Heart left ventricle (tissue), 13 donors: ENCODE results near the gene GLE1.

Source experiments
- CTCF ChIP-seq, 12 donors: fragments of 200-600 bp; sonication (generic) in 4 of 12; IDR thresholded peaks; one replicate each; pipeline versions ENCODE4 v1.5.0 to v1.8.0; 2018 to 2022; ENCODE audit warnings: antibody characterized with exemption in 12 of 12, mild to moderate bottlenecking in 5 of 12
- POLR2A ChIP-seq, 2 donors: fragments of 450-650 bp; IDR thresholded peaks; one replicate each; pipeline ENCODE4 v1.6.1; 2017; ENCODE audit warnings: antibody characterized with exemption in 2 of 2, mild to moderate bottlenecking in 2 of 2, moderate library complexity in 2 of 2
- donor health status: ischemic (EF 13 %, LVEDD 7.1; RV severe dilation, severe dysfunction).
- donor health status: DM: no; HTN: yes; CAD: no.
- donor health status: DM: no; HTN: no; CAD: no.
- donor health status: ischemic (EF 25% LVEDD 6.9; RV normal size, moderate dysfunction).
- donor health status: ischemic (EF 25% LVEDD 5.7; RV mildly dilated, moderate dysfunction).
- donor health status: ischemic (EF 35%, LVEDD 5.7; RV mildly dilated, moderate dysfunction).
- donor health status: nonischemic (EF 11% LVEDD 7.7; RV severe dilation, severe dysfunction).
- donor health status: DM: yes; HTN: yes; CAD: no.
- donor health status: PGD.
- donor health status: ischemic (EF 29% LVEDD 5.4; RV normal size, mild dysfunction).
- donor health status: nonischemic (EF 23%, LVEDD 6.1; RV moderate dilation, normal function).

GRCh38 chr9:128575916-128576315 is 71.4 kb downstream of the GLE1 start:
- TF ChIP-seq CTCF (IDR thresholded peaks at IDR 0.05) (no peak), POLR2A (IDR thresholded peaks at IDR 0.05) (no peak)
